GM23338 (cell line): Measurements from ENCODE around the gene EPG5. TPM values are rescaled to one million over a fixed set of nuclear protein-coding genes. Genes with fewer than 3 reads are reported as not detected.

Experiments used
- ATAC-seq: fragments of 200-7000 bp; cut with Tn5 transposase; 3 replicates; pipeline ENCODE4 v1.9.1; 2020
- DNase-seq: peaks from one replicate; pipeline ENCODE4 v3.0.0-alpha.2; 2015; ENCODE audit warnings: low spot score
- H2AFZ ChIP-seq: fragments of 200-600 bp; sonication (generic); 2 replicates; pipeline ENCODE4 v1.8.0; 2016; ENCODE audit warnings: antibody characterized with exemption, mild to moderate bottlenecking, moderate library complexity
- H3F3A ChIP-seq: fragments of 200-600 bp; sonication (generic); replicated peaks from 2 replicates; pipeline ENCODE4 v1.8.0; 2017; ENCODE audit warnings: antibody characterized with exemption, mixed run types, low read depth
- H3K27ac ChIP-seq: fragments of 200-600 bp; sonication (generic); 2 replicates; pipeline ENCODE4 v1.6.1; 2016; ENCODE audit warnings: low read depth
- H3K27me3 ChIP-seq: fragments of 200-600 bp; sonication (generic); 2 replicates; pipeline ENCODE4 v1.8.0; 2016; ENCODE audit warnings: mild to moderate bottlenecking, mixed run types, moderate library complexity; ENCODE audit not compliant: insufficient read depth
- H3K36me3 ChIP-seq: fragments of 200-600 bp; sonication (generic); 2 replicates; pipeline ENCODE4 v1.8.0; 2016; ENCODE audit warnings: mild to moderate bottlenecking; ENCODE audit not compliant: insufficient read depth
- H3K4me1 ChIP-seq: fragments of 200-600 bp; sonication (generic); 2 replicates; pipeline ENCODE4 v1.8.0; 2016; ENCODE audit warnings: mild to moderate bottlenecking, moderate library complexity; ENCODE audit not compliant: insufficient read depth
- H3K4me2 ChIP-seq: fragments of 200-600 bp; sonication (generic); 2 replicates; pipeline ENCODE4 v1.7.1; 2017; ENCODE audit warnings: mixed run types
- H3K4me3 ChIP-seq: fragments of 200-600 bp; sonication (generic); 2 replicates; pipeline ENCODE4 v1.6.1; 2016; ENCODE audit warnings: mixed run types
- H3K79me2 ChIP-seq: fragments of 200-600 bp; sonication (generic); replicated peaks from 2 replicates; pipeline ENCODE4 v1.8.0; 2017; ENCODE audit warnings: mild to moderate bottlenecking; ENCODE audit not compliant: insufficient read depth
- H3K9me2 ChIP-seq: fragments of 200-600 bp; sonication (generic); 2 replicates; pipeline ENCODE4 v1.8.0; 2017; ENCODE audit not compliant: insufficient read depth
- H4K20me1 ChIP-seq: fragments of 200-600 bp; sonication (generic); replicated peaks from 2 replicates; pipeline ENCODE4 v1.8.0; 2017; ENCODE audit warnings: mild to moderate bottlenecking; ENCODE audit not compliant: insufficient read depth
- H3K27ac Mint-ChIP-seq: 2 replicates; pipeline ENCODE4 v1.8.0; 2020; ENCODE audit warnings: inconsistent platforms, mild to moderate bottlenecking, moderate library complexity, mixed read lengths
- H3K27me3 Mint-ChIP-seq: 3 replicates; pipeline ENCODE4 v1.8.0; 2022; ENCODE audit warnings: low read depth, mild to moderate bottlenecking, moderate library complexity, mixed read lengths, inconsistent platforms; ENCODE audit not compliant: insufficient read depth, poor library complexity
- H3K36me3 Mint-ChIP-seq: 3 replicates; pipeline ENCODE4 v1.8.0; 2021; ENCODE audit warnings: low read depth, mild to moderate bottlenecking, inconsistent platforms, moderate library complexity, mixed read lengths
- H3K4me1 Mint-ChIP-seq: 3 replicates; pipeline ENCODE4 v1.8.0; 2020; ENCODE audit warnings: mild to moderate bottlenecking, inconsistent platforms, mixed read lengths
- H3K4me3 Mint-ChIP-seq: 3 replicates; pipeline ENCODE4 v1.8.0; 2021; ENCODE audit warnings: moderate library complexity, mild to moderate bottlenecking, inconsistent platforms, mixed read lengths
- H3K9me3 Mint-ChIP-seq: 3 replicates; pipeline ENCODE4 v1.8.0; 2020; ENCODE audit warnings: moderate library complexity, mild to moderate bottlenecking, inconsistent platforms, mixed read lengths
- CREB1 ChIP-seq: fragments of 250-450 bp; sonication (Bioruptor Pico); IDR thresholded peaks from 2 replicates; pipeline ENCODE4 v1.5.0; 2020; ENCODE audit warnings: low read depth, mild to moderate bottlenecking, moderate library complexity
- EZH2 ChIP-seq: fragments of 200-600 bp; sonication (generic); IDR thresholded peaks from one replicate; pipeline ENCODE4 v1.8.0; 2017; ENCODE audit warnings: antibody characterized with exemption, mild to moderate bottlenecking, low read depth; ENCODE audit not compliant: unreplicated experiment
- EZH2phosphoT487 ChIP-seq: fragments of 200-600 bp; sonication (generic); IDR thresholded peaks from one replicate; pipeline ENCODE4 v1.8.1; 2018; ENCODE audit warnings: antibody characterized with exemption; ENCODE audit not compliant: unreplicated experiment
- JUNB ChIP-seq: IDR thresholded peaks from one replicate; pipeline ENCODE4 v1.6.1; 2016; ENCODE audit warnings: antibody characterized with exemption; ENCODE audit not compliant: unreplicated experiment
- NANOG ChIP-seq: IDR thresholded peaks from 2 replicates; pipeline ENCODE4 v1.6.1; 2016; ENCODE audit warnings: antibody characterized with exemption, borderline replicate concordance
- POLR2AphosphoS5 ChIP-seq: IDR thresholded peaks from 2 replicates; pipeline ENCODE4 v1.6.1; 2016; ENCODE audit warnings: antibody characterized with exemption, low read depth
- STAT1 ChIP-seq: IDR thresholded peaks from one replicate; pipeline ENCODE4 v1.6.1; 2016; ENCODE audit warnings: antibody characterized with exemption; ENCODE audit not compliant: unreplicated experiment
- ZNF114 ChIP-seq: fragments of 250-450 bp; sonication (Bioruptor Pico); IDR thresholded peaks from 2 replicates; pipeline ENCODE4 v1.5.0; 2020; ENCODE audit warnings: mild to moderate bottlenecking, moderate library complexity
- ZNF331 ChIP-seq: fragments of 250-450 bp; sonication (Bioruptor Pico); IDR thresholded peaks from 2 replicates; pipeline ENCODE4 v1.5.0; 2020; ENCODE audit warnings: low read depth, mild to moderate bottlenecking, moderate library complexity
- polyA plus RNA-seq: library from polyadenylated mRNA; unstranded; fragments of >200 nt; fragmentation: Nextera tagmentation; extraction: Ambion mirVana; gene quantifications from 2 replicates; pipeline ENCODE4 v1.2.1, GENCODE V29; 2016
- total RNA-seq: library from RNA; depleted of rRNA; stranded (reverse); fragments of >200 nt; shearing (Covaris generic); gene quantifications from 2 replicates; pipeline ENCODE4 v1.2.3, GENCODE V29; 2014
- TF ChIP-seq, protein P1 (sequence below): fragments of 250-450 bp; sonication (Bioruptor Pico); IDR thresholded peaks from 2 replicates; pipeline ENCODE4 v1.5.0; 2020; ENCODE audit warnings: mild to moderate bottlenecking, moderate library complexity
- TF ChIP-seq, protein P2 (sequence below): IDR thresholded peaks from one replicate; pipeline ENCODE4 v1.6.1; 2018; ENCODE audit warnings: antibody characterized with exemption; ENCODE audit not compliant: unreplicated experiment
- TF ChIP-seq, protein P3 (sequence below), 2 experiments: fragments of 200-600 bp in 1 of 2; sonication (generic) in 1 of 2; conservative IDR thresholded peaks; 2 replicates each; pipeline versions ENCODE4 v1.5.1 to v1.6.1; 2016 to 2017; ENCODE audit warnings: antibody characterized with exemption in 2 of 2, low read depth in 2 of 2, mild to moderate bottlenecking in 2 of 2, moderate library complexity in 1 of 2
- TF ChIP-seq, protein P4 (sequence below): IDR thresholded peaks from 2 replicates; pipeline ENCODE4 v1.6.1; 2016; ENCODE audit warnings: antibody characterized with exemption

The EPG5 gene
- total and polyA plus RNA-seq, 2 experiments from 2014 or later = 4.1 to 29.2 TPM

DNA sequence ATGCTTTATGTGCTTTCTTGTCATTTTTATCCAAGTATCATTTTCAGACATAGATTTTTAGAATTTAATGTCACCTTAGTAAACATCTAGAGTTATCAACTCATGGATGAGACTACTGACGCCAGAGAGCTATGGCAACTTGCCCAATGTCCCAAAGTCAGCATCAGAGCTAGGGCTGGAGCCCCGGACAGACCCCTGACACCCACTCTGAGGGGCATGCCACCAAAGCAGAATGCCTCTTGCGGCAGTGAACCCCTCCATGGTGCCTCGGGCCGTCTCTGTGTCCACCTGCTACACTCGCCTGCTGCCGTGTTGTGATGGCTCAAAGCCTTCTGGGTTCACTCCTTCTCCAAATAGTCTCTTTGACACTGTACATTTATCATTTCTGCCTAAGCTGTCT is 136.2 kb downstream of the EPG5 start:
- H3K4me2 ChIP-seq = no peak overlapping the region
- peaks cover 11% of the 10 kb centered on the region for H3K27me3 Mint-ChIP-seq
- no peaks in the 10 kb centered on the region for H3K9me3 Mint-ChIP-seq
- no peak overlapping the region for H3K27ac Mint-ChIP-seq
- H3K4me3 Mint-ChIP-seq = no peak overlapping the region
- H3K4me1 ChIP-seq = no peaks in the 10 kb centered on the region; the same call in 1 of the 2 replicates
- H4K20me1 ChIP-seq = no peaks in the 10 kb centered on the region
- H3F3A ChIP-seq = no peaks in the 10 kb centered on the region
- no peaks in the 10 kb centered on the region for H3K9me2 ChIP-seq
- H2AFZ ChIP-seq = no peak overlapping the region
- no peaks in the 10 kb centered on the region for H3K27me3 ChIP-seq
- no peaks in the 10 kb centered on the region for H3K36me3 Mint-ChIP-seq
- peaks cover 16% of the 10 kb centered on the region for H3K4me1 Mint-ChIP-seq
- H3K36me3 ChIP-seq = no peaks in the 10 kb centered on the region
- DNase-seq = no peak
- no peak for ATAC-seq
- TF ChIP-seq EZH2 = no peak
- TF ChIP-seq, protein P1, sequence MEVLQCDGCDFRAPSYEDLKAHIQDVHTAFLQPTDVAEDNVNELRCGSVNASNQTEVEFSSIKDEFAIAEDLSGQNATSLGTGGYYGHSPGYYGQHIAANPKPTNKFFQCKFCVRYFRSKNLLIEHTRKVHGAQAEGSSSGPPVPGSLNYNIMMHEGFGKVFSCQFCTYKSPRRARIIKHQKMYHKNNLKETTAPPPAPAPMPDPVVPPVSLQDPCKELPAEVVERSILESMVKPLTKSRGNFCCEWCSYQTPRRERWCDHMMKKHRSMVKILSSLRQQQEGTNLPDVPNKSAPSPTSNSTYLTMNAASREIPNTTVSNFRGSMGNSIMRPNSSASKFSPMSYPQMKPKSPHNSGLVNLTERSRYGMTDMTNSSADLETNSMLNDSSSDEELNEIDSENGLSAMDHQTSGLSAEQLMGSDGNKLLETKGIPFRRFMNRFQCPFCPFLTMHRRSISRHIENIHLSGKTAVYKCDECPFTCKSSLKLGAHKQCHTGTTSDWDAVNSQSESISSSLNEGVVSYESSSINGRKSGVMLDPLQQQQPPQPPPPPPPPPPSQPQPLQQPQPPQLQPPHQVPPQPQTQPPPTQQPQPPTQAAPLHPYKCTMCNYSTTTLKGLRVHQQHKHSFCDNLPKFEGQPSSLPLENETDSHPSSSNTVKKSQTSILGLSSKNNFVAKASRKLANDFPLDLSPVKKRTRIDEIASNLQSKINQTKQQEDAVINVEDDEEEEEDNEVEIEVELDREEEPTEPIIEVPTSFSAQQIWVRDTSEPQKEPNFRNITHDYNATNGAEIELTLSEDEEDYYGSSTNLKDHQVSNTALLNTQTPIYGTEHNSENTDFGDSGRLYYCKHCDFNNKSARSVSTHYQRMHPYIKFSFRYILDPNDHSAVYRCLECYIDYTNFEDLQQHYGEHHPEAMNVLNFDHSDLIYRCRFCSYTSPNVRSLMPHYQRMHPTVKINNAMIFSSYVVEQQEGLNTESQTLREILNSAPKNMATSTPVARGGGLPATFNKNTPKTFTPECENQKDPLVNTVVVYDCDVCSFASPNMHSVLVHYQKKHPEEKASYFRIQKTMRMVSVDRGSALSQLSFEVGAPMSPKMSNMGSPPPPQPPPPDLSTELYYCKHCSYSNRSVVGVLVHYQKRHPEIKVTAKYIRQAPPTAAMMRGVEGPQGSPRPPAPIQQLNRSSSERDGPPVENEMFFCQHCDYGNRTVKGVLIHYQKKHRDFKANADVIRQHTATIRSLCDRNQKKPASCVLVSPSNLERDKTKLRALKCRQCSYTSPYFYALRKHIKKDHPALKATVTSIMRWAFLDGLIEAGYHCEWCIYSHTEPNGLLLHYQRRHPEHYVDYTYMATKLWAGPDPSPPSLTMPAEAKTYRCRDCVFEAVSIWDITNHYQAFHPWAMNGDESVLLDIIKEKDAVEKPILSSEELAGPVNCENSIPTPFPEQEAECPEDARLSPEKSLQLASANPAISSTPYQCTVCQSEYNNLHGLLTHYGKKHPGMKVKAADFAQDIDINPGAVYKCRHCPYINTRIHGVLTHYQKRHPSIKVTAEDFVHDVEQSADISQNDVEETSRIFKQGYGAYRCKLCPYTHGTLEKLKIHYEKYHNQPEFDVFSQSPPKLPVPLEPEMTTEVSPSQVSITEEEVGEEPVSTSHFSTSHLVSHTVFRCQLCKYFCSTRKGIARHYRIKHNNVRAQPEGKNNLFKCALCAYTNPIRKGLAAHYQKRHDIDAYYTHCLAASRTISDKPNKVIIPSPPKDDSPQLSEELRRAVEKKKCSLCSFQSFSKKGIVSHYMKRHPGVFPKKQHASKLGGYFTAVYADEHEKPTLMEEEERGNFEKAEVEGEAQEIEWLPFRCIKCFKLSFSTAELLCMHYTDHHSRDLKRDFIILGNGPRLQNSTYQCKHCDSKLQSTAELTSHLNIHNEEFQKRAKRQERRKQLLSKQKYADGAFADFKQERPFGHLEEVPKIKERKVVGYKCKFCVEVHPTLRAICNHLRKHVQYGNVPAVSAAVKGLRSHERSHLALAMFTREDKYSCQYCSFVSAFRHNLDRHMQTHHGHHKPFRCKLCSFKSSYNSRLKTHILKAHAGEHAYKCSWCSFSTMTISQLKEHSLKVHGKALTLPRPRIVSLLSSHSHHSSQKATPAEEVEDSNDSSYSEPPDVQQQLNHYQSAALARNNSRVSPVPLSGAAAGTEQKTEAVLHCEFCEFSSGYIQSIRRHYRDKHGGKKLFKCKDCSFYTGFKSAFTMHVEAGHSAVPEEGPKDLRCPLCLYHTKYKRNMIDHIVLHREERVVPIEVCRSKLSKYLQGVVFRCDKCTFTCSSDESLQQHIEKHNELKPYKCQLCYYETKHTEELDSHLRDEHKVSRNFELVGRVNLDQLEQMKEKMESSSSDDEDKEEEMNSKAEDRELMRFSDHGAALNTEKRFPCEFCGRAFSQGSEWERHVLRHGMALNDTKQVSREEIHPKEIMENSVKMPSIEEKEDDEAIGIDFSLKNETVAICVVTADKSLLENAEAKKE (CRISPR knock-in tag) = no peak
- TF ChIP-seq, protein P2, sequence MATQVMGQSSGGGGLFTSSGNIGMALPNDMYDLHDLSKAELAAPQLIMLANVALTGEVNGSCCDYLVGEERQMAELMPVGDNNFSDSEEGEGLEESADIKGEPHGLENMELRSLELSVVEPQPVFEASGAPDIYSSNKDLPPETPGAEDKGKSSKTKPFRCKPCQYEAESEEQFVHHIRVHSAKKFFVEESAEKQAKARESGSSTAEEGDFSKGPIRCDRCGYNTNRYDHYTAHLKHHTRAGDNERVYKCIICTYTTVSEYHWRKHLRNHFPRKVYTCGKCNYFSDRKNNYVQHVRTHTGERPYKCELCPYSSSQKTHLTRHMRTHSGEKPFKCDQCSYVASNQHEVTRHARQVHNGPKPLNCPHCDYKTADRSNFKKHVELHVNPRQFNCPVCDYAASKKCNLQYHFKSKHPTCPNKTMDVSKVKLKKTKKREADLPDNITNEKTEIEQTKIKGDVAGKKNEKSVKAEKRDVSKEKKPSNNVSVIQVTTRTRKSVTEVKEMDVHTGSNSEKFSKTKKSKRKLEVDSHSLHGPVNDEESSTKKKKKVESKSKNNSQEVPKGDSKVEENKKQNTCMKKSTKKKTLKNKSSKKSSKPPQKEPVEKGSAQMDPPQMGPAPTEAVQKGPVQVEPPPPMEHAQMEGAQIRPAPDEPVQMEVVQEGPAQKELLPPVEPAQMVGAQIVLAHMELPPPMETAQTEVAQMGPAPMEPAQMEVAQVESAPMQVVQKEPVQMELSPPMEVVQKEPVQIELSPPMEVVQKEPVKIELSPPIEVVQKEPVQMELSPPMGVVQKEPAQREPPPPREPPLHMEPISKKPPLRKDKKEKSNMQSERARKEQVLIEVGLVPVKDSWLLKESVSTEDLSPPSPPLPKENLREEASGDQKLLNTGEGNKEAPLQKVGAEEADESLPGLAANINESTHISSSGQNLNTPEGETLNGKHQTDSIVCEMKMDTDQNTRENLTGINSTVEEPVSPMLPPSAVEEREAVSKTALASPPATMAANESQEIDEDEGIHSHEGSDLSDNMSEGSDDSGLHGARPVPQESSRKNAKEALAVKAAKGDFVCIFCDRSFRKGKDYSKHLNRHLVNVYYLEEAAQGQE = no peak
- no peak for TF ChIP-seq STAT1
- no peak for TF ChIP-seq JUNB
- TF ChIP-seq CREB1 (CRISPR knock-in tag) = no peak
- no peak for TF ChIP-seq ZNF331 (CRISPR knock-in tag)
- TF ChIP-seq EZH2phosphoT487 = no peak
- TF ChIP-seq, protein P3, sequence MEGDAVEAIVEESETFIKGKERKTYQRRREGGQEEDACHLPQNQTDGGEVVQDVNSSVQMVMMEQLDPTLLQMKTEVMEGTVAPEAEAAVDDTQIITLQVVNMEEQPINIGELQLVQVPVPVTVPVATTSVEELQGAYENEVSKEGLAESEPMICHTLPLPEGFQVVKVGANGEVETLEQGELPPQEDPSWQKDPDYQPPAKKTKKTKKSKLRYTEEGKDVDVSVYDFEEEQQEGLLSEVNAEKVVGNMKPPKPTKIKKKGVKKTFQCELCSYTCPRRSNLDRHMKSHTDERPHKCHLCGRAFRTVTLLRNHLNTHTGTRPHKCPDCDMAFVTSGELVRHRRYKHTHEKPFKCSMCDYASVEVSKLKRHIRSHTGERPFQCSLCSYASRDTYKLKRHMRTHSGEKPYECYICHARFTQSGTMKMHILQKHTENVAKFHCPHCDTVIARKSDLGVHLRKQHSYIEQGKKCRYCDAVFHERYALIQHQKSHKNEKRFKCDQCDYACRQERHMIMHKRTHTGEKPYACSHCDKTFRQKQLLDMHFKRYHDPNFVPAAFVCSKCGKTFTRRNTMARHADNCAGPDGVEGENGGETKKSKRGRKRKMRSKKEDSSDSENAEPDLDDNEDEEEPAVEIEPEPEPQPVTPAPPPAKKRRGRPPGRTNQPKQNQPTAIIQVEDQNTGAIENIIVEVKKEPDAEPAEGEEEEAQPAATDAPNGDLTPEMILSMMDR (conservative IDR thresholded peaks at IDR 0.05; ENCODE audit: low read depth in 2 of 2) = no peak
- TF ChIP-seq NANOG = no peak
- no peak for TF ChIP-seq ZNF114
- TF ChIP-seq POLR2AphosphoS5 = no peak
- TF ChIP-seq, protein P4, sequence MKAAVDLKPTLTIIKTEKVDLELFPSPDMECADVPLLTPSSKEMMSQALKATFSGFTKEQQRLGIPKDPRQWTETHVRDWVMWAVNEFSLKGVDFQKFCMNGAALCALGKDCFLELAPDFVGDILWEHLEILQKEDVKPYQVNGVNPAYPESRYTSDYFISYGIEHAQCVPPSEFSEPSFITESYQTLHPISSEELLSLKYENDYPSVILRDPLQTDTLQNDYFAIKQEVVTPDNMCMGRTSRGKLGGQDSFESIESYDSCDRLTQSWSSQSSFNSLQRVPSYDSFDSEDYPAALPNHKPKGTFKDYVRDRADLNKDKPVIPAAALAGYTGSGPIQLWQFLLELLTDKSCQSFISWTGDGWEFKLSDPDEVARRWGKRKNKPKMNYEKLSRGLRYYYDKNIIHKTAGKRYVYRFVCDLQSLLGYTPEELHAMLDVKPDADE = no peak
- no peak overlapping the region for H3K4me3 ChIP-seq
- no peak overlapping the region for H3K27ac ChIP-seq
- H3K79me2 ChIP-seq = no peaks in the 10 kb centered on the region
